HepG2 (cell line): Measurements from ENCODE around the gene IBA57.

Experiments used
- CTCF ChIP-seq: sonication (generic); formaldehyde crosslinking; IDR thresholded peaks from 2 replicates; pipeline ENCODE4 v1.5.0; 2020; ENCODE audit warnings: mild to moderate bottlenecking, missing genetic modification reagents, moderate library complexity
- E2F5 ChIP-seq: sonication (generic); formaldehyde crosslinking; conservative IDR thresholded peaks from 2 replicates; pipeline ENCODE4 v1.4.0; 2020; ENCODE audit warnings: missing genetic modification reagents
- MAX ChIP-seq: IDR thresholded peaks from 2 replicates; pipeline ENCODE4 v1.6.1; 2012; ENCODE audit warnings: inconsistent platforms
- POLR2A ChIP-seq, 2 experiments: IDR thresholded peaks; 2 replicates each; pipeline ENCODE4 v1.6.1; 2011; ENCODE audit warnings: low read depth in 2 of 2, low read length in 2 of 2, mild to moderate bottlenecking in 1 of 2, moderate library complexity in 1 of 2; ENCODE audit not compliant: insufficient read depth in 1 of 2
- ZKSCAN8 ChIP-seq: IDR thresholded peaks from 2 replicates; pipeline ENCODE4 v1.6.1; 2016; ENCODE audit warnings: borderline replicate concordance, missing genetic modification reagents, missing compliant biosample characterization
- ZNF766 ChIP-seq: sonication (generic); formaldehyde crosslinking; IDR thresholded peaks from 2 replicates; pipeline ENCODE4 v1.5.0; 2020; ENCODE audit warnings: missing genetic modification reagents, borderline replicate concordance

DNA sequence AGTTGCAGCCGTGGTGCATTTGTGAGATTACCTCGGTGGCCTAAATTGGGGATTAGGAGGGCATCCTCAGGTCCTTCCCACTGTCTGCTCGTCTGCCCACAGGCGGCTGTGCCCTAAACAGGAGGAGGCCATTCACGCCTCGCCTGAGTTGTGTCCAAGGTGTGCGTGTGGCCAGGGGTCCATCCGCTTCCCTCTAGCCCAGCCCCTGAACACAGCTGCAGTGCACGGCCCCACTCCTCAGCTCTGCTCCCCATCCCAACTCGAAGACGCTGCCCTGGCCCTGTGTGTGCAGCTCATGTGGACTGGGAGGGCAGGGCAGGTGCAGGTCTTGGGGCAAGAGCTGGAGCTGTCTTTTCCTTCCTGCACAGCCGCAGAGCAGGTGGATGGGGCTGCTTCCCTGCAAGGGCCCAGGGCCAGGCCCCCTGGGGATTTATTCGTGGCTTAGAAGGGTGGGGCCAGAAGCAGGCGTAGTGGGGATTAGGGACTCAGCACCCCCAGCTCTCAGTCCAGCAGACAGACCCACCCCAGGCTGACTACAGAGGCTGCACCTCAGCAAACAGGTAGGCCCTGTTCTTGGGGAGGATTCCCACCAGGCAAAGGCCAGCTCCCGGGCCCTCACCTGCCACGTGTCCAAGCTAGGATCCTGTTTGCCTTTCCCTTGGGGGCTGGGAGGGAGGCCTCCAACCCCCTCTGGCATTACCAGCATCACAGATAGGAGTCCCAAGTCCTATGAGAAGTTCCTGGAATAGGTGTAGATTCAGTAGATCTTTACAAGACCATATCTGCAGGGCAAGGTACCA is 21.2 kb upstream of the IBA57 start:
- TF ChIP-seq POLR2A (IDR thresholded peaks at IDR 0.05; ENCODE audit: insufficient read depth in 1 of 2, low read depth in 2 of 2, low read length in 2 of 2): no peak
- TF ChIP-seq MAX: no peak
- no peak for TF ChIP-seq E2F5 (CRISPR knock-in tag)
- no peak for TF ChIP-seq ZKSCAN8 (CRISPR knock-in tag)
- TF ChIP-seq CTCF (CRISPR knock-in tag): no peak
- no peak for TF ChIP-seq ZNF766
